GM12865 (cell line): ENCODE measurements around the gene SIGLEC9.

Experiments used
- DNase-seq: peaks from one replicate; pipeline ENCODE4 v3.0.0; 2010; ENCODE audit warnings: low read depth
- H3K4me3 ChIP-seq: 2 replicates; pipeline ENCODE4 v1.5.1; 2011; ENCODE audit warnings: mild to moderate bottlenecking, low read depth, low read length, control low read depth
- CTCF ChIP-seq: IDR thresholded peaks from 2 replicates; pipeline ENCODE4 v1.5.1; 2011; ENCODE audit warnings: low read length, control low read depth, low read depth, inconsistent platforms; ENCODE audit not compliant: insufficient read depth; ENCODE audit errors: missing control alignments

Gene SIGLEC9

GRCh38 chr19:51148580-51148979, 23.9 kb downstream of the SIGLEC9 start:
- DNase-seq = no peak
- TF ChIP-seq CTCF = no peak
- H3K4me3 ChIP-seq = no peak overlapping the region

- no peak for DNase-seq
- H3K4me3 ChIP-seq = no peak overlapping the region
- TF ChIP-seq CTCF = no peak
Measured at GRCh38 chr19:51150627-51151026, 25.9 kb downstream of the SIGLEC9 start.

GRCh38 chr19:51156710-51157109, 32.0 kb downstream of the SIGLEC9 start:
- TF ChIP-seq CTCF = no peak
- no peak overlapping the region for H3K4me3 ChIP-seq
- no peak for DNase-seq

GRCh38 chr19:51157265-51157664, 32.6 kb downstream of the SIGLEC9 start:
- H3K4me3 ChIP-seq = no peak overlapping the region
- peak; percentile 29 for DNase-seq
- TF ChIP-seq CTCF = no peak

GRCh38 chr19:51158474-51159129, 33.9 kb downstream of the SIGLEC9 start:
- H3K4me3 ChIP-seq = no peak overlapping the region
- TF ChIP-seq CTCF = peak; percentile 92
- peak; percentile 66 for DNase-seq

GRCh38 chr19:51159656-51160055, 35.0 kb downstream of the SIGLEC9 start:
- TF ChIP-seq CTCF = no peak
- no peak for DNase-seq
- no peak overlapping the region for H3K4me3 ChIP-seq

- TF ChIP-seq CTCF = no peak
- no peak for DNase-seq
Measured at GRCh38 chr19:51161266-51161665, 36.6 kb downstream of the SIGLEC9 start.

More at GRCh38 chr19:51161266-51161665, 36.6 kb downstream of the SIGLEC9 start:
- H3K4me3 ChIP-seq = no peak overlapping the region
